H9 (cell line): ENCODE measurements around the gene RABL3. TPM values are rescaled to one million over a fixed set of nuclear protein-coding genes. Genes with fewer than 3 reads are reported as not detected.
"Not testable (repeated sequence)": the region's sequence is repeated elsewhere in the genome, so short reads cannot be mapped to it uniquely, and the experiment has no call there.

Source experiments
- DNase-seq: peaks from one replicate; pipeline ENCODE4 v3.0.0-alpha.2; 2017
- H2AFZ ChIP-seq: one replicate; pipeline ENCODE4 v1.6.1; 2013; ENCODE audit warnings: mild to moderate bottlenecking, low read length, control low read depth, moderate library complexity
- H2AK5ac ChIP-seq: 2 replicates; pipeline ENCODE4 v1.6.1; 2013; ENCODE audit warnings: low read length, control low read depth, mixed read lengths; ENCODE audit not compliant: insufficient read length
- H2BK120ac ChIP-seq: one replicate; pipeline ENCODE4 v1.6.1; 2013; ENCODE audit warnings: low read depth, mild to moderate bottlenecking, low read length, control low read depth, inconsistent platforms; ENCODE audit not compliant: poor library complexity, severe bottlenecking
- H2BK12ac ChIP-seq: 2 replicates; pipeline ENCODE4 v1.6.1; 2013; ENCODE audit warnings: low read length, control low read depth, mixed read lengths, low read depth; ENCODE audit not compliant: insufficient read length
- H2BK15ac ChIP-seq: 2 replicates; pipeline ENCODE4 v1.6.1; 2013; ENCODE audit warnings: low read depth, low read length, control low read depth
- H2BK20ac ChIP-seq: one replicate; pipeline ENCODE4 v1.6.1; 2013; ENCODE audit warnings: low read depth, mild to moderate bottlenecking, low read length, control low read depth, inconsistent platforms; ENCODE audit not compliant: poor library complexity, severe bottlenecking
- H2BK5ac ChIP-seq: 2 replicates; pipeline ENCODE4 v1.6.1; 2013; ENCODE audit warnings: low read length, control low read depth, mixed read lengths; ENCODE audit not compliant: insufficient read length
- H3K14ac ChIP-seq: 2 replicates; pipeline ENCODE4 v1.6.1; 2013; ENCODE audit warnings: low read length, control low read depth; ENCODE audit not compliant: insufficient read depth
- H3K18ac ChIP-seq: 2 replicates; pipeline ENCODE4 v1.6.1; 2013; ENCODE audit warnings: low read depth, mild to moderate bottlenecking, mixed read lengths, low read length, control low read depth; ENCODE audit not compliant: insufficient read length
- H3K23ac ChIP-seq: 2 replicates; pipeline ENCODE4 v1.6.1; 2013; ENCODE audit warnings: low read length, control low read depth, mixed read lengths, low read depth; ENCODE audit not compliant: insufficient read length
- H3K23me2 ChIP-seq: 2 replicates; pipeline ENCODE4 v1.6.1; 2013; ENCODE audit warnings: low read depth, mild to moderate bottlenecking, mixed read lengths, low read length, control low read depth; ENCODE audit not compliant: insufficient read length, poor library complexity, severe bottlenecking
- H3K27ac ChIP-seq: 2 replicates; pipeline ENCODE4 v1.5.1; 2013; ENCODE audit warnings: low read length, control low read depth, mixed read lengths, low read depth; ENCODE audit not compliant: insufficient read length
- H3K27me3 ChIP-seq: 2 replicates; pipeline ENCODE4 v1.6.1; 2013; ENCODE audit warnings: low read length, control low read depth, inconsistent platforms; ENCODE audit not compliant: insufficient read depth
- H3K4ac ChIP-seq: 2 replicates; pipeline ENCODE4 v1.6.1; 2013; ENCODE audit warnings: low read depth, mild to moderate bottlenecking, control low read depth, inconsistent platforms, low read length, moderate library complexity
- H3K4me1 ChIP-seq: 2 replicates; pipeline ENCODE4 v1.6.1; 2013; ENCODE audit warnings: low read length, control low read depth, inconsistent platforms; ENCODE audit not compliant: insufficient read depth
- H3K4me2 ChIP-seq: 2 replicates; pipeline ENCODE4 v1.6.1; 2013; ENCODE audit warnings: low read length, control low read depth, mixed read lengths; ENCODE audit not compliant: insufficient read length, insufficient read depth
- H3K56ac ChIP-seq: 2 replicates; pipeline ENCODE4 v1.6.1; 2013; ENCODE audit warnings: low read depth, mild to moderate bottlenecking, mixed read lengths, low read length, control low read depth; ENCODE audit not compliant: insufficient read length
- H3K79me1 ChIP-seq: 2 replicates; pipeline ENCODE4 v1.6.1; 2013; ENCODE audit warnings: low read depth, mild to moderate bottlenecking, moderate library complexity, low read length, control low read depth, inconsistent platforms; ENCODE audit not compliant: insufficient read depth, poor library complexity, severe bottlenecking
- H3K79me2 ChIP-seq: 2 replicates; pipeline ENCODE4 v1.6.1; 2013; ENCODE audit warnings: low read length, control low read depth, inconsistent platforms; ENCODE audit not compliant: insufficient read depth
- H3K9ac ChIP-seq: 2 replicates; pipeline ENCODE4 v1.6.1; 2013; ENCODE audit warnings: low read length, control low read depth, mixed read lengths; ENCODE audit not compliant: insufficient read length; ENCODE audit errors: extremely low read depth
- H3K9me3 ChIP-seq: one replicate; pipeline ENCODE4 v1.6.1; 2013; ENCODE audit warnings: low read depth, low read length, inconsistent platforms; ENCODE audit not compliant: control insufficient read depth
- H3T11ph ChIP-seq: one replicate; pipeline ENCODE4 v1.6.1; 2013; ENCODE audit warnings: mild to moderate bottlenecking, low read length, control low read depth, inconsistent platforms
- H4K20me1 ChIP-seq: one replicate; pipeline ENCODE4 v1.6.1; 2013; ENCODE audit not compliant: control insufficient read depth, insufficient read length, insufficient read depth
- H4K5ac ChIP-seq: 2 replicates; pipeline ENCODE4 v1.6.1; 2013; ENCODE audit warnings: low read depth, mild to moderate bottlenecking, mixed read lengths, low read length, control low read depth; ENCODE audit not compliant: insufficient read length
- H4K8ac ChIP-seq: replicated peaks from 2 replicates; pipeline ENCODE4 v1.6.1; 2013; ENCODE audit warnings: low read length, control low read depth, mixed read lengths, low read depth; ENCODE audit not compliant: insufficient read length
- H4K91ac ChIP-seq: 2 replicates; pipeline ENCODE4 v1.6.1; 2013; ENCODE audit warnings: low read depth, mild to moderate bottlenecking, moderate library complexity, mixed read lengths, low read length, control low read depth; ENCODE audit not compliant: insufficient read length
- H3K27ac Mint-ChIP-seq, 3 experiments: 2 replicates in 2 of 3; 3 replicates in 1 of 3; pipeline ENCODE4 v1.8.0; 2020 to 2021; ENCODE audit warnings: mixed read lengths in 3 of 3, mild to moderate bottlenecking in 1 of 3, moderate library complexity in 1 of 3
- H3K27me3 Mint-ChIP-seq: 2 replicates; pipeline ENCODE4 v1.8.0; 2021; ENCODE audit warnings: low read depth, mild to moderate bottlenecking, moderate library complexity, mixed read lengths
- H3K36me3 Mint-ChIP-seq, 3 experiments: 2 replicates in 2 of 3; 3 replicates in 1 of 3; pipeline ENCODE4 v1.8.0; 2020 to 2021; ENCODE audit warnings: low read depth in 3 of 3, mixed read lengths in 3 of 3; ENCODE audit not compliant: insufficient read depth in 1 of 3
- H3K4me1 Mint-ChIP-seq, 2 experiments: 2 replicates each; pipeline ENCODE4 v1.8.0; 2020; ENCODE audit warnings: mixed read lengths in 2 of 2
- H3K4me3 Mint-ChIP-seq, 2 experiments: 2 replicates in 1 of 2; 3 replicates in 1 of 2; pipeline ENCODE4 v1.8.0; 2020 to 2021; ENCODE audit warnings: mild to moderate bottlenecking in 2 of 2, mixed read lengths in 2 of 2, moderate library complexity in 1 of 2
- H3K9me3 Mint-ChIP-seq, 2 experiments: 2 replicates in 1 of 2; 3 replicates in 1 of 2; pipeline ENCODE4 v1.8.0; 2020; ENCODE audit warnings: mild to moderate bottlenecking in 2 of 2, mixed read lengths in 2 of 2, moderate library complexity in 1 of 2
- WGBS: extraction: QIAGEN DNeasy Blood & Tissue Kit; methylation state at CpG from one replicate; pipeline ENCODE4 v1.1.7; 2013; ENCODE audit warnings: missing lambda C conversion rate, low lambda C conversion rate, mixed read lengths; ENCODE audit not compliant: insufficient read length; ENCODE audit errors: extremely low coverage; 5-methylcytosine and 5-hydroxymethylcytosine counted together
- total RNA-seq: library from RNA; stranded (reverse); gene quantifications from 2 replicates; pipeline ENCODE4 v1.2.1, GENCODE V29; 2021
- TF ChIP-seq, protein P1 (sequence below): fragments of 200-600 bp; sonication (generic); conservative IDR thresholded peaks from 3 replicates; pipeline ENCODE4 v1.8.0; 2021; ENCODE audit warnings: antibody characterized with exemption, mild to moderate bottlenecking

The RABL3 gene
- total RNA-seq, 1 experiment from 2014 or later, result 26.7 TPM

GRCh38 chr3:120762615-120763014 lies 20.3 kb upstream of the RABL3 start:
- H4K5ac ChIP-seq, result no peak overlapping the region
- H3K4me1 ChIP-seq, result peaks cover 5% of the 10 kb centered on the region
- H3K9me3 ChIP-seq, result no peaks in the 10 kb centered on the region
- no peak overlapping the region for H3K27ac ChIP-seq
- no peak overlapping the region for H3K56ac ChIP-seq
- no peak overlapping the region for H2BK5ac ChIP-seq
- Mint-ChIP-seq H3K9me3 (peaks cover 5 to 10% of the 10 kb centered on the region in 2 experiments; a peak in 4 of 5 replicates), H3K27me3 (no peaks in the 10 kb centered on the region), H3K4me1 (peaks cover 41 to 53% of the 10 kb centered on the region in 2 experiments), H3K4me3 (no peak overlapping the region), H3K27ac (no peak overlapping the region), H3K36me3 (peaks cover 17 to 20% (median 18%) of the 10 kb centered on the region in 3 experiments)
- no peak overlapping the region for H3K23ac ChIP-seq
- H3K4me2 ChIP-seq, result no peak overlapping the region
- WGBS, result no CpG with 5 or more reads among the region's 1 CpG
- H3K79me1 ChIP-seq, result peaks cover 4% of the 10 kb centered on the region
- no peak overlapping the region for H2BK12ac ChIP-seq
- H3K23me2 ChIP-seq, result no peaks in the 10 kb centered on the region
- DNase-seq, result no peak
- no peak overlapping the region for H3K9ac ChIP-seq
- H4K20me1 ChIP-seq, result no peaks in the 10 kb centered on the region
- no peak overlapping the region for H4K8ac ChIP-seq
- H2BK20ac ChIP-seq, result no peak overlapping the region
- H3K4ac ChIP-seq, result no peak overlapping the region
- H3T11ph ChIP-seq, result no peak overlapping the region
- TF ChIP-seq, protein P1, sequence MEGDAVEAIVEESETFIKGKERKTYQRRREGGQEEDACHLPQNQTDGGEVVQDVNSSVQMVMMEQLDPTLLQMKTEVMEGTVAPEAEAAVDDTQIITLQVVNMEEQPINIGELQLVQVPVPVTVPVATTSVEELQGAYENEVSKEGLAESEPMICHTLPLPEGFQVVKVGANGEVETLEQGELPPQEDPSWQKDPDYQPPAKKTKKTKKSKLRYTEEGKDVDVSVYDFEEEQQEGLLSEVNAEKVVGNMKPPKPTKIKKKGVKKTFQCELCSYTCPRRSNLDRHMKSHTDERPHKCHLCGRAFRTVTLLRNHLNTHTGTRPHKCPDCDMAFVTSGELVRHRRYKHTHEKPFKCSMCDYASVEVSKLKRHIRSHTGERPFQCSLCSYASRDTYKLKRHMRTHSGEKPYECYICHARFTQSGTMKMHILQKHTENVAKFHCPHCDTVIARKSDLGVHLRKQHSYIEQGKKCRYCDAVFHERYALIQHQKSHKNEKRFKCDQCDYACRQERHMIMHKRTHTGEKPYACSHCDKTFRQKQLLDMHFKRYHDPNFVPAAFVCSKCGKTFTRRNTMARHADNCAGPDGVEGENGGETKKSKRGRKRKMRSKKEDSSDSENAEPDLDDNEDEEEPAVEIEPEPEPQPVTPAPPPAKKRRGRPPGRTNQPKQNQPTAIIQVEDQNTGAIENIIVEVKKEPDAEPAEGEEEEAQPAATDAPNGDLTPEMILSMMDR, result no peak
- H2AK5ac ChIP-seq, result no peak overlapping the region
- H2BK15ac ChIP-seq, result no peak overlapping the region
- peaks cover 14% of the 10 kb centered on the region; the same call in 1 of the 2 replicates for H3K79me2 ChIP-seq
- no peak overlapping the region for H3K18ac ChIP-seq
- no peak overlapping the region for H3K14ac ChIP-seq
- no peaks in the 10 kb centered on the region for H3K27me3 ChIP-seq
- no peak overlapping the region for H4K91ac ChIP-seq
- no peak overlapping the region for H2BK120ac ChIP-seq
- H2AFZ ChIP-seq, result no peak overlapping the region

GRCh38 chr3:120758551-120758950 lies 16.2 kb upstream of the RABL3 start:
- not testable (repeated sequence) for H3K4me2 ChIP-seq, H3K27me3 ChIP-seq, H2BK12ac ChIP-seq, H4K5ac ChIP-seq, H4K8ac ChIP-seq, H4K20me1 ChIP-seq, H2BK5ac ChIP-seq, H3K23ac ChIP-seq, H3K79me1 ChIP-seq, H3K23me2 ChIP-seq, H3K27ac Mint-ChIP-seq, H3K27ac ChIP-seq, H2AK5ac ChIP-seq, H2BK15ac ChIP-seq, H3K18ac ChIP-seq, H2BK120ac ChIP-seq, H3K14ac ChIP-seq, H2BK20ac ChIP-seq, H4K91ac ChIP-seq, H3K4ac ChIP-seq, H3K56ac ChIP-seq, H3T11ph ChIP-seq, H3K9me3 ChIP-seq, H3K79me2 ChIP-seq, H3K9ac ChIP-seq, H2AFZ ChIP-seq, H3K4me3 Mint-ChIP-seq, DNase-seq, H3K4me1 ChIP-seq, H3K27me3 Mint-ChIP-seq
- no CpG with 5 or more reads among the region's 4 CpGs for WGBS
- Mint-ChIP-seq H3K9me3 (peaks cover 5 to 12% of the 10 kb centered on the region in 2 experiments; a peak in 4 of 5 replicates), H3K36me3 (peaks cover 42 to 48% (median 48%) of the 10 kb centered on the region in 3 experiments), H3K4me1 (peaks cover 26 to 35% of the 10 kb centered on the region in 2 experiments)
